Measurements from ENCODE around the gene LURAP1L. TPM values are rescaled to one million over a fixed set of nuclear protein-coding genes. Genes with fewer than 3 reads are reported as not detected.
"Not testable (repeated sequence)": the region's sequence is repeated elsewhere in the genome, so short reads cannot be mapped to it uniquely, and the experiment has no call there.

LURAP1L gene
- total and polyA plus RNA-seq, 3 donors from 2014 or later: 0.31 to 3.0 (median 0.74) TPM

DNA sequence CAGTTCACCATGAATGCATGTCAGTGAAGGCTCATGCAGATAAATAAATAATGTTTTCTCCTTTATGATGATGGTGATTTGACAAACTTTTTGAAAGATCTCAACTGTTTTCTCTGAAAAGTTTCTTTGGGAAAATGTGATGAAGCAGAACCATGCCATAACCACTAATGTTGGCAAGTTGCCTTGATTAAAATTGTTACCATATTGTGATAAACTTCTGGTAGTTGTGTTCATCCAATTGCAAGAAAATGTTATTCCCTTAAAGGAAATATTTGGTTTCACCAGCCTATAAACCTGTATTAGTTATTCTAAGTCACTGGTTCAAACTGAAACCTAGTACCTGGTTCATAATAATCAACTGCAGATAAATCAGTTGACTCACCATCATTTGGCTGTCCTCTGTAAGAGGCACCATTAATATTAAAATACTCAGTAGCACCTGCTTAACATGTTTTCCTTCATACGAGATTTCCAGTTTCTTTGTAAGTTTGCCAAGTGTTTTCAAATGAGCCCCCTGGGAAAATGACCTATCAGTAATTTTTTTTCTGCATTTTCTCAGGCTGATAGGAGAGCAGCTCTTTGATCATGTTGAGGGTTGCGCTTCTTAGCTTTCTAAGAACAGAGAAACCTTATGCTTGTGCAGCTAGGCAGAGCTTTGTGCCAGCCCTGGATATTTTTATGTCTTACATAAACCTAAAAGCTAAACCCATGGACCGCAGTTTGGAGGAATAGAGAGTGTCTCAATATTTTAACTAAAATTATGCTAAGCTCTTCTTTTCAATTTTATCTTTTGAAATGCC lies 88.0 kb downstream of the LURAP1L start:
- intact Hi-C loops (cut with DNase I; ENCODE audit: low total_unique reads): no loop called here
- Histone ChIP-seq H3K27ac (no peak overlapping the region), H3K27me3 (no peaks in the 10 kb centered on the region), H3K36me3 (ENCODE audit: low read depth, missing control alignments) (no peaks in the 10 kb centered on the region), H3K9me3 (no peaks in the 10 kb centered on the region), H3K4me1 (no peaks in the 10 kb centered on the region), H3K4me3 (no peak overlapping the region)
- TF ChIP-seq, protein P1, sequence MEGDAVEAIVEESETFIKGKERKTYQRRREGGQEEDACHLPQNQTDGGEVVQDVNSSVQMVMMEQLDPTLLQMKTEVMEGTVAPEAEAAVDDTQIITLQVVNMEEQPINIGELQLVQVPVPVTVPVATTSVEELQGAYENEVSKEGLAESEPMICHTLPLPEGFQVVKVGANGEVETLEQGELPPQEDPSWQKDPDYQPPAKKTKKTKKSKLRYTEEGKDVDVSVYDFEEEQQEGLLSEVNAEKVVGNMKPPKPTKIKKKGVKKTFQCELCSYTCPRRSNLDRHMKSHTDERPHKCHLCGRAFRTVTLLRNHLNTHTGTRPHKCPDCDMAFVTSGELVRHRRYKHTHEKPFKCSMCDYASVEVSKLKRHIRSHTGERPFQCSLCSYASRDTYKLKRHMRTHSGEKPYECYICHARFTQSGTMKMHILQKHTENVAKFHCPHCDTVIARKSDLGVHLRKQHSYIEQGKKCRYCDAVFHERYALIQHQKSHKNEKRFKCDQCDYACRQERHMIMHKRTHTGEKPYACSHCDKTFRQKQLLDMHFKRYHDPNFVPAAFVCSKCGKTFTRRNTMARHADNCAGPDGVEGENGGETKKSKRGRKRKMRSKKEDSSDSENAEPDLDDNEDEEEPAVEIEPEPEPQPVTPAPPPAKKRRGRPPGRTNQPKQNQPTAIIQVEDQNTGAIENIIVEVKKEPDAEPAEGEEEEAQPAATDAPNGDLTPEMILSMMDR (IDR thresholded peaks at IDR 0.05): no peak
- no peak for TF ChIP-seq POLR2A (IDR thresholded peaks at IDR 0.05)
- no peak for DNase-seq
- WGBS, 2 donors: 65 to 73% methylated on average over 3 of the region's 3 CpGs

DNA sequence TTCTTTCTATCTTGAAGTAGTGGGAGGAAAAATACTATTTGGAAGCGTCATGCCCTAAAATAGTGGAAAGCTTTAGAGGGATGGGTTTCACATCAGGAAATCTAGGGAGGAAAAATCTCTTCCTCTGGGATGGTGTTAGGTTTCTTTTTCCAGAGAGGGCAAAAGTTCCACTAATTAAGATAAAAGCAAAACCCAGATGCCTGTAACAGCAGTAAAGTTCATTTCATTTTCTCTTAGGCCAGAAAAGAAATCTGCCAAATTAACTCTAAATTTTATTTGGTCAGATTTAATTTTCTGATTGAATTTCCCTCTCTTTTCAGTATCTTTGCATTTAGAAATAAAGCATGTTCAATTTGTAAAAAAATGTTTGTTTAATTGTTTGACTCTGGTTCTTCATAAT lies 88.8 kb downstream of the LURAP1L start:
- Histone ChIP-seq H3K36me3 (ENCODE audit: low read depth, missing control alignments) (no peaks in the 10 kb centered on the region), H3K4me3 (no peak overlapping the region), H3K27me3 (no peaks in the 10 kb centered on the region), H3K27ac (no peak overlapping the region), H3K9me3 (no peaks in the 10 kb centered on the region), H3K4me1 (no peaks in the 10 kb centered on the region)
- 72 to 73% methylated on average over 1 of the region's 1 CpG for WGBS, 2 donors
- no peak for DNase-seq
- TF ChIP-seq POLR2A (IDR thresholded peaks at IDR 0.05): no peak
- TF ChIP-seq, protein P1 (IDR thresholded peaks at IDR 0.05): no peak
- intact Hi-C loops (cut with DNase I; ENCODE audit: low total_unique reads): no loop called here

DNA sequence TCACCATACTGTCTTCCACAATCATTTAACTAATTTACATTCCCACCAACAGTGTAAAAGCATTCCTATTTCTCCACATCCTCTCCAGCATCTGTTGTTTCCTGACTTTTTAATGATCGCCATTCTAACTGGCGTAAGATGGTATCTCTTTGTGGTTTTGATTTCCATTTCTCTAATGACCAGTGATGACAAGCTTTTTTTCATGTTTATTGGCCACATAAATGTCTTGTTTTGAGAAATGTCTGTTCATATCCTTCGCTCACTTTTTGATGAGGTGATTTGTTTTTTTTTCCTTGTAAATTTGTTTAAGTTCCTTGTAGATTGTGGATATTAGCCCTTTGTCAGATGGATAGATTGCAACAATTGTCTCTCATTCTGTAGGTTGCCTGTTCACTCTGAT lies 90.6 kb downstream of the LURAP1L start:
- H3K27ac ChIP-seq; intact Hi-C loops (cut with DNase I; ENCODE audit: low total_unique reads); H3K4me1 ChIP-seq; H3K9me3 ChIP-seq; DNase-seq; H3K27me3 ChIP-seq; H3K36me3 ChIP-seq (ENCODE audit: low read depth, missing control alignments); H3K4me3 ChIP-seq: not testable (repeated sequence)
- 96 to 98% methylated on average over 3 of the region's 3 CpGs for WGBS, 2 donors

Small RNA genes within 50 kb of the gene (small RNA-seq; reads per million reads assigned to genes)
- 0 reads per million in 2 donors for gene RN7SL849P

Other genes with a start within 250 kb of the LURAP1L start
- 1 to 10 TPM in 1 of 2 donors, under 1 TPM in 1; 0.68 to 2.0 TPM for gene TYRP1, start 81.6 kb upstream of the LURAP1L start, total RNA-seq
- 1.1 TPM for gene TYRP1, start 81.6 kb upstream of the LURAP1L start, polyA plus RNA-seq (ENCODE audit: insufficient read depth, low read depth, low replicate concordance)